MG63 (cell line): ENCODE measurements around the gene ARHGAP32. TPM values are rescaled to one million over a fixed set of nuclear protein-coding genes. Genes with fewer than 3 reads are reported as not detected.

Experiments used
- DNase-seq: peaks from one replicate; pipeline ENCODE4 v3.0.0-alpha.2; 2020
- H3K27me3 ChIP-seq: fragments of 250-450 bp; sonication (Bioruptor Pico); 2 replicates; pipeline ENCODE4 v1.5.1; 2020; ENCODE audit warnings: mild to moderate bottlenecking, moderate library complexity
- H3K36me3 ChIP-seq: fragments of 250-450 bp; sonication (Bioruptor Pico); 2 replicates; pipeline ENCODE4 v1.5.1; 2020; ENCODE audit warnings: mild to moderate bottlenecking, moderate library complexity
- H3K4me3 ChIP-seq: fragments of 250-450 bp; sonication (Bioruptor Pico); 2 replicates; pipeline ENCODE4 v1.5.1; 2020; ENCODE audit warnings: mild to moderate bottlenecking, moderate library complexity
- H3K9me3 ChIP-seq: fragments of 250-450 bp; sonication (Bioruptor Pico); 2 replicates; pipeline ENCODE4 v1.5.1; 2020; ENCODE audit warnings: mild to moderate bottlenecking, moderate library complexity
- total RNA-seq: library from RNA; depleted of rRNA; stranded (reverse); fragments of >200 nt; shearing (Covaris generic); gene quantifications from 2 replicates; pipeline ENCODE4 v1.2.3, GENCODE V29; 2014; ENCODE audit warnings: low replicate concordance

The ARHGAP32 gene
- total RNA-seq, 1 experiment from 2014 or later, result 2.8 TPM

DNA sequence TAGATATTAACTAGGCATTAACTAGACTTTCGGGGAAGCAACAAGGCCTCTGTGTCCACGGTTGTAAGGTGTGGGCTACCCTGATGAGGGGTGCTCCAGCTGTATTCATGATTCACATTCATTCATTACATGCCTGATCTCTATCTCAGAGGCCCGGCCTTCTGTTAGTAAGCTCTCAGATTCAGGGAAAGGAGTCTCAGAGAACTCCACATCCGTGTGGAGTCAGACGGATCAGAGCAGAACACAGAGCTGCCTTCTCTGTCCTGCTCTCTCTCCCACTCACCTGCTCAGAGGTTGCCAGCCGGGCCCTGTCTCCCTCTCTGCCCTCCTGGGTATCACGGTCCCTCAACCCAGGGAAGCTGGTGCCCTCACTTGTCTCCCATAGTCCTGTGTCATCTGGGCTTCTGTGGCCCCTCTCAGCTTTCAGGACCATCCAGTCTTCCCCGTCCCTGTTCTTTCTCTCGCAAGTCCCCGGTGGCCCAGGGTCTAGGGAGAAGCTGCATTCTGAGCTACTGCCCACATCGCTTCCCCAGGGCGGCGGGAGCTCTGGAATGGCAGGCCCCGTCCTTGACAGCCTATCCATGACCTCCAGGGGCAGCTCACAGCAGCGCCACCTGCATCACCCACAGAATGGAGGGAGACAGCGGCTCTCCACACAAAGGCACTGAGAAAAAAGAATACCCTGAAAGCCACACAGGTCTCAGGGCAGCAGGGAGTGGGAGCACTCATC, 253.8 kb downstream of the ARHGAP32 start:
- no peak for DNase-seq
- no peaks in the 10 kb centered on the region for H3K9me3 ChIP-seq
- H3K36me3 ChIP-seq, result no peaks in the 10 kb centered on the region
- H3K4me3 ChIP-seq, result no peak overlapping the region
- no peaks in the 10 kb centered on the region for H3K27me3 ChIP-seq

DNA sequence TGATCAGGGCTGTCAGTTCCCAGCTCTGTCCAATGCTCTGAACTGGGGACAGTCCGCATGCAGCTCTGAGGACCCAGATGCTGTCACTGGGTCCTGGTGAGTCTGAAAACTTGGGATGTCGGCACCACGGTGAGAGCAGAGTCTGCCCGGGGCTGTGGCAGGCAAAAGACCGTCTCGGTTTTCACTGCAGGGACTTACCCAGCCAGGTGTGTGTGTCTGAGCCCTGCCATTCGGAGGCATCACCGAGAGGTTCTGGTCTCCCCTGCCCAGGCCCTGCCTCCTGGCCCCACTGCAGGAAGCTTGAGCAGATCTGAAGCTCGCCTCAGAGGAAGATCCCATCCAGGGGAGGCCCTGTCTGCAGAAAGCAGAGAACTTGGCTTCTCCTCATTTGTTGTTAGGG, 254.6 kb downstream of the ARHGAP32 start:
- Histone ChIP-seq H3K4me3 (no peak overlapping the region), H3K9me3 (no peaks in the 10 kb centered on the region), H3K27me3 (no peaks in the 10 kb centered on the region), H3K36me3 (no peaks in the 10 kb centered on the region)
- DNase-seq, result no peak

DNA sequence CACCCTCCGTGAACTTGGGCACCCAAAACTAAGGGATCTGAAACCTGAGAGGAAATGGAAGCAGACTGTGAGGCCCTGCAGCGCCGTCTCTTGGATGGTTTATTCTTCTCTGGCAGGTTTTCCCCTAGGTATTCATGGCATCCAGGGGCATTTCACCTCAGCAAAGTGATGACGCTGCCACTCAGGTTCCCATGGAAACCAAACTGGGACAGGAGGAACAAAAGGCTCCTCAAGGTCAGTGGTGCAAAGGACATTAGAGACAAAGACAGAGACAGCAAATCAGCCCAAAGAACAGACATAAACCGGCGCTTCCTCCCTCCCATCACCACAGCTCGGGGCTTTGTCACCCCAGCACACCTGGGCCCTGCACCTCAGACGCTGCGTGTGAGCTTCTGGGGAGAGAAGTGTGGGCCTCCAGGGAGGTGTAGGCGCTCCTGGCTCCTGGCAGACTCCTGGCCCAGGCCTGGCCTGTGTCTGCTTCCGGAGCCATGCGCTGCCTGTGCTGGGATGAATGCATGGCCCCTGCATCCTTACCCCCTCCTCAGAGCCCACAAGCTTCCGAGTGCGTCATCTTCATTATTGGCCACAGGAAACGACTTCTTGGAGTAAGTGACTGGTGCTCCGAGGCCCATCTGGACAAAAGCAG, 255.4 kb downstream of the ARHGAP32 start:
- DNase-seq, result no peak
- Histone ChIP-seq H3K4me3 (no peak overlapping the region), H3K9me3 (no peaks in the 10 kb centered on the region), H3K27me3 (no peaks in the 10 kb centered on the region), H3K36me3 (no peaks in the 10 kb centered on the region)

DNA sequence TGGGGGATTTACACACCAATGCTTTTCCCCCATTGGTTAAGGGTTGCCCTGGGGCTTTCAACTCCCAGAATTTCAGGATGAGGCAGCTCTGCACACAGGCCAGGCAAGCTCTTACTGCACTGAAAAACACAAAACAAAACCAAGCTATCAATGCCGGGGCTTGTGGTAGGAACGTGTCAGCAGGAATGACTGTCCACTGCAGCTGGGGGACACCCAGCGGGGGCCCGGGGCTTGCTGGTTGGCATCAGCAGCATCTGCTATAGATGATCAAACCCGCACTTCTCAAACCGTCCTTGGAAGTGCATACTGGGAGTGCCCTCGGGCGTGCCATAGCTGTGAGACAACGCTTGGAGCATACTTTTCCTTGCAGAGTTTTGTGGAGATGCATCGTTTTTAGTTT, 257.2 kb downstream of the ARHGAP32 start:
- DNase-seq, result no peak
- Histone ChIP-seq H3K9me3 (no peaks in the 10 kb centered on the region), H3K36me3 (no peaks in the 10 kb centered on the region), H3K4me3 (no peak overlapping the region), H3K27me3 (no peaks in the 10 kb centered on the region)

DNA sequence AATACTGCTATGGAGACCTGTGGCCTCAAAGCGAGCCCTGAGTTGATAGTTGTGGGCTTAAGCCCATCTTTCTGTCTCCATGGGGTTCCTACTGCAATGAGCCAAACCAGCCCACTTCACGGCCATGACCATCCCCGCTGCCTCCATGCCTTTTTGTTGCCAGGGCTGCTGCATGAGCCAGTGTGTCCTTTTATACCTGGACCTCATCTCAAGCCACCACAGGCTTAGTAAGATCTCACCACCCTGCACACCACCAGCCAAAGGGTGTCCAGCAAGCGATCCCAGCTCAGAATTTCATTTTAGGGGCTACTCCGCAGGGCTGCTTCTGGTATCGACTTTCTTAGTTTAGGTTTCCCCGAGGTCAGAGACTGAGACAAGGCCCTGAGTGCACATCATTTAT, 257.8 kb downstream of the ARHGAP32 start:
- no peak overlapping the region for H3K4me3 ChIP-seq
- no peaks in the 10 kb centered on the region for H3K36me3 ChIP-seq
- no peaks in the 10 kb centered on the region for H3K27me3 ChIP-seq
- no peak for DNase-seq
- no peaks in the 10 kb centered on the region for H3K9me3 ChIP-seq

DNA sequence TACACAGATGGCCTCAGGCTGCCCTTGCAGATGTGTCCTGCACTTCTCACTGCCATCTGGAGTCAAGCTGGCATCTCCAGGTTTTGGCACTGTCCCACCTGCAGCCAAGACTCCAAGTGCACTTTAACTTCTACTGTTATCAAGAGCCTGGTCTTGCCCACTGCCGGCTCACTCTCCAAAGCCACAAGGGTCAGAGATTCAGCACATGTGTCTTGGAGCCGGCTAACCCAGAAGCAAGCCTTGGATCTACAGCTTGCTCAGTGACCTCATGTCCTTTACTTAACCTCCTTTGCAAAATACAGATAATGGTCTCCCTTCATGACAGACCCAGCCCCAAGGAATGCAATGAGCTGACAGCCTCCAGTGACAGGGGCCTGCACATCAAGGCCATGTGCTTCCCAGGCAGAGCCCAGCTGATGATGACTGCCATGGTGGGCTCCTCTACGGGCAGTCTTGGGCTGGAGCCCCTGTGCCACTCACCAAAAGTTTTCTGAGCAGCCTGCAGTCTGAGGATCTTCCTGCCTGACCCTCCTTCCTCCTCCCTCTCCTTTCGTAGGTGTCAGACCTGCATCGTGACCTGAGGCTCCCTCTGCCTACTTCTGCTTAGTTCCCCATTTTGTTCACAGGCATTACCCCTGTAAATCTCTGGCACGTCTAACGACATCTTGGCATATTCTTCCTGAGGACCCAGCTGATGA, 258.5 kb downstream of the ARHGAP32 start:
- Histone ChIP-seq H3K36me3 (no peaks in the 10 kb centered on the region), H3K9me3 (no peaks in the 10 kb centered on the region), H3K4me3 (no peak overlapping the region), H3K27me3 (no peaks in the 10 kb centered on the region)
- DNase-seq, result no peak

DNA sequence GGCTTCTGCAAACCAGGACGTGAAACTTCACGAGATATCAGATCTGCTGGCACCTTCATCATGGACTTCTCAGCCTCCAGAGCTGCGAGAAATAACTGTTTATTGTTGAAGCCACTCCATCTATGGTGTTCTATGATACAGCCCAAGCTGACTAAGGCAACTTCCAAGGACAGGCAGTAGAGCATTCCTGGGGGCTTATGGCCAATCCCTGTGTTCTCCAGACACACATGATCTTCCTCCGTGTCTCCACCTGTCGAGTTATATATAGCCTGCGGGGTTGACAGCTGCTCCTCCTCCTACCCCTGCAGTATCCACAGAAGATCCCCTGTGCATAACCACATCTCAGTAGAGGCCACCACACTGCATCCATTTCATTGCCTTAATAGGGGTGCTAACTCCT, 260.5 kb downstream of the ARHGAP32 start:
- Histone ChIP-seq H3K27me3 (no peaks in the 10 kb centered on the region), H3K9me3 (no peaks in the 10 kb centered on the region), H3K4me3 (no peak overlapping the region), H3K36me3 (no peaks in the 10 kb centered on the region)
- DNase-seq, result no peak

DNA sequence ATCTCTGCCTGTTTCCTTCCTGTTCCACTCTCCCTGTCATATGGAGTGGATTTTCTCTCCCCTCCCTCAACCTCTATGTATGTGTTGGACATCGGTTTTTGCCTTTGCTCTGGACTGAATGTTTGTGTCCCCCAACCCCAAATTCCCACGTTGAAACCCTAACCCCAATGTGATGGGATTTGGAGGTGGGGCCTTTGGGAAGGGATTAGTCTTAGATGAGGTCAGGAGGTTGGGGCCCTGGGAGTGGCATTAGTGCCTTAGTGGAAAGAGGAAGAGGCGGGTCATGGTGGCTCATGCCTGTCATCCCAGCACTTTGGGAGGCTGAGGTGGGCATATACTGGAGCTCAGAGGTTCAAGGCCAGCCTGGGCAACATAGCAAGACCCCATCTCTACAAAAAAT, 261.1 kb downstream of the ARHGAP32 start:
- no peak for DNase-seq
- Histone ChIP-seq H3K9me3 (no peaks in the 10 kb centered on the region), H3K36me3 (no peaks in the 10 kb centered on the region), H3K4me3 (no peak overlapping the region), H3K27me3 (no peaks in the 10 kb centered on the region)

DNA sequence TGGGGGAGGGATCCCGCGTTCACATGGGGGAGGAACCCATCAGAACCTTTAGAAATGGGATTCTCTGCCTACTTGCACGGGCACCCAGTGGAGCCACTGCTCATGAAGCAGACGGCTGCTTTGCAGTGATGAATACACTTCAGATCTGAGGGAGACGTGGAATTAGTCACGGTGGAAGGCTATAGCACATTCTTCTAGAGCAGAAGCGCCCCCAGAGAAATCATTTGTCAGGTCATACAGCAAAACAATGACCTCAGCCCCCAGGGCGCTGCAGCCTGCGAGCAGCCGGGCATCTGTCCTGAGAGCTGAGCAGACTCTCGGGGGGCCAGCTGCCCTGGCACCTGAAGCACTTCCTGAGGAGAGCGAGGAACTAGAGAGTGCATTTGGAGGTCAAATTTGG, 262.1 kb downstream of the ARHGAP32 start:
- Histone ChIP-seq H3K4me3 (no peak overlapping the region), H3K9me3 (no peaks in the 10 kb centered on the region), H3K27me3 (no peaks in the 10 kb centered on the region), H3K36me3 (no peaks in the 10 kb centered on the region)
- no peak for DNase-seq

DNA sequence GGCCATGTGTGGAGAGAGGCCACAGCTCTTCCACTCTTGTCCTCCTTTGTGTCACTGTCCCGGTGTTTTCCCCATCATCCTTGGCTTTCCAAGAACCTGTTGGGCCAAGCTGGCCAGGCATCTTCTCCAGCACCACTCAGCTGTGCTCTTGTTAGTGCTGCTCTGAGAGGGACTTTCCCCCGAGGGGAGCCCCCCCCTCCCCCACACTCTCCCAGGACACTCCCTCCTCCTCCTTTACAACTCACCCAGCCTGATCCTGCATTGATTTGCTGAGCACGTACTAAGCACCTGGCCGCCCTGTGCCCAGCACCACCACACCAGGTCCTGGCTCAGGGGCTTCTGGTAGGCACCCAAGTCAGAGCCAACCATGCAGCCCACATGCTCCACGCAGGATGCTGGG, 262.7 kb downstream of the ARHGAP32 start:
- Histone ChIP-seq H3K27me3 (no peaks in the 10 kb centered on the region), H3K4me3 (no peak overlapping the region)
- no peak for DNase-seq

DNA sequence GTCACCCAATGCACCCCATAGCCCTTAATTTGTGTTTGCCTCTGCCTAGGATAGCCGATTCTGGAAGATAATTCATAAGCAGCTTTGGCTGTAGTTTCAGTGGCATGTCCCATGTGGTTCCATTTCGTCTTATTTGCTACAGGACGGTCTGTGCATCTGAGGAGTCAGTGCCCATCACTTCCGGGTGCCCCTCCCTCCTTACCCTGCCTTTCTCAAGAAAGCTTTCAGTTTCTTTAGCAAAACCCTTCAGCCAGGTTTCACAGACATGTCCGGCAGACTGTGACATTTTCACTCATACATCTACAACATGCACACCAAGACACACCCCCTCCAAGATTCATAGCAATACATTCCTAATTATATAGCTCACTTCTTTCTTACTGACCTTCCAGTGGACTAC, 263.7 kb downstream of the ARHGAP32 start:
- Histone ChIP-seq H3K36me3 (no peaks in the 10 kb centered on the region), H3K9me3 (no peaks in the 10 kb centered on the region), H3K4me3 (no peak overlapping the region), H3K27me3 (no peaks in the 10 kb centered on the region)
- no peak for DNase-seq

More for the DNA sequence above, 262.7 kb downstream of the ARHGAP32 start:
- H3K9me3 ChIP-seq, result no peaks in the 10 kb centered on the region
- no peaks in the 10 kb centered on the region for H3K36me3 ChIP-seq

DNA sequence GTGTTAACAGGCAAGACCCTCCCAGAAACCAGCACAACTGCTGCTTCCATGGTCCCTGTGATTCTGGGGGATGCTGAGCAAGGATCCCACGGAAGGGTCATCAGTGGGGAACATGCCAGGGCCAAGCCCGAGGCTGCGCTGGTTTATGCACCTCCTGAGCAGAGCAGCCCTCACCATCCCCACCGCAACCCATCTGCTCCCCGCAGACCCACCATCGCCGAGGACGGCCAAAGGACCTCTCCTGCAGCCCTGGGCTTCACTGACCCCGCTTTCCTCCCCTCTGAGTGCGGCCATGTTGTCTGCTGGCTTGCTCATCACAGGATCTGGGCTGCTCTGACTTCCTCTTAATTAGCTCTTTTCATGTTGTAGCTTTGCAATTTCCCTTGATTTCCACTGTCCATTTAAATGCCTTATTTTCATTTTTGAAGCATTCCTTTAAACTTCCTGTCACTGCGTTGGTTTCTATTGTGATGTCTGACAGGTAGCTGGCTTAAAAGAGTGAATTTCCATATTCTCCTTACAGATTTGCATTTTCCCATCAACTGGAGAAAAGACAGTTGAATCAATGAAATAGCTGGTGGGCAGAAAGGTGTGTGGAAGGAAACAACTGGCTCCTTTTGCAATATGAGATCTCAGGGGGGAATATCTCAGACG, 264.3 kb downstream of the ARHGAP32 start:
- Histone ChIP-seq H3K4me3 (no peak overlapping the region), H3K9me3 (no peaks in the 10 kb centered on the region), H3K36me3 (no peaks in the 10 kb centered on the region), H3K27me3 (no peaks in the 10 kb centered on the region)
- no peak for DNase-seq

DNA sequence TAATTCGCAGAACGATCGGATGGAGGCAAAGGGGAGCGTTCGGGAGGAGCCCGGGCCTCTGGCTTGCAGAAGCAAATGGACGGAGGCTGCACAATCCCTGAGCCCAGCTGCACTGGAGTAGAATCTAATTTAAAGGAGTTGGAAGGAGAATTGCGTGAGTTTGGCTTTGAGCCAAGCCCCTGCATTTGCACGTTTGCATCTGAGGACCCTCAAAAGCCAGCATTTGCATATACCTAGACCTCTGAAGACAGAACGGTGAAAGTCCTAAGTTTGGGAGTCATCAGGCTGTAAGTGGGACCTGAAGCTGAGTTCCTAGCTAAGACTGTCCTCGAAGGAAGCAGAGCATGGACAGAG, 265.0 kb downstream of the ARHGAP32 start:
- H3K27me3 ChIP-seq, result no peaks in the 10 kb centered on the region
- H3K4me3 ChIP-seq, result no peak overlapping the region
- no peaks in the 10 kb centered on the region for H3K36me3 ChIP-seq
- no peak for DNase-seq
- no peaks in the 10 kb centered on the region for H3K9me3 ChIP-seq

DNA sequence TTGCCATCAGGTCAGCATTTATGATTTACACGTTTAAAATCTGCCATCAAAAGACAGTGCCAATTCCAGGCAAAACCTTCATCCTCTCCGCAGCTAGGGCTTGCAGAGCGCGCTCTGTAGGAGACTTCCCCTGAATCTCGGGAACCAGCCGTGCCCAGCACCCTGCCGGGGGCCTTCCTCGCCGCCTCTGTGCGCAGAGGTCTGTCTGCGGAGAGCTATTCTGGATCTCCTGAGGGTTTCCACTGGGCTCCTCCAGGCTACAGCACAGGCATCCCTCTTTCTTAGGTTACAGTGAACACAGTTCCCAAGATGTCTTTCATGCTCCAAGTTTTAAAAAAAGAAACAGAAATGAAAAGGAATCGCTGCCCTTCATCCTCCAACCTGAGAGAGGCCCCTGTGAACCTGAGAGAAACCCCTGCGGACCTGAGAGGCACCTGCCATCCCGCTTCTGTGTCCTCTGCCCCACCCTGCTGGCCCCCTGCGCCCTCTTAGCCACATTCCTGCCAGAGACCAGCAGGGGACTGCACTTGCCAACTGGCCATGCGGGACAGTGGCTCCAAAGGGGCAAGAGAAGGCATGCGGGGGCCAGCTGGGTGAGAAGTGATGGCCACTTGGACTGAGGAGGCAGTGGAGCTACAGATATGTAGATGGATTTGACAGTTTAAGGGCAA, 265.6 kb downstream of the ARHGAP32 start:
- Histone ChIP-seq H3K27me3 (no peaks in the 10 kb centered on the region), H3K4me3 (no peak overlapping the region), H3K36me3 (no peaks in the 10 kb centered on the region), H3K9me3 (no peaks in the 10 kb centered on the region)
- DNase-seq, result no peak

DNA sequence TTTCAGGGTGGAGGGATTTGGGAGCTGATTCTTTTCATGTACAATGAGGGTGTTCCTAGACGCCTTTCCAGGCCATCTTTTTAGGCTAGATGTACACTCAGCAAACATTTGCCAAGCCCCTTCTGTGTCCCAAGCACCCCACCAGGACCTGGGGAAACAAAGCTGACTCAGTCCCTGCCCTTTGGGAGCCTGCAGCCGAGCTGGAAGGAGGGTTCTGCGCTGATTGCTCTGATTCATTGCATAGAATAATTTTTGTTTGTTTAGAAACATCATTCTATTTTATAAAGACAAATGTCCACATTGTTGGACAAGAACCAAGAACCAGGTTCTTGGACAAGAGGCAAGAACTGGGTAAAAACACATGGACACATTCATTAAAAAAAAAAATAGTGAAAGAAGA, 266.1 kb downstream of the ARHGAP32 start:
- no peaks in the 10 kb centered on the region for H3K36me3 ChIP-seq
- no peaks in the 10 kb centered on the region for H3K9me3 ChIP-seq
- H3K4me3 ChIP-seq, result no peak overlapping the region
- H3K27me3 ChIP-seq, result no peaks in the 10 kb centered on the region
- DNase-seq, result no peak

DNA sequence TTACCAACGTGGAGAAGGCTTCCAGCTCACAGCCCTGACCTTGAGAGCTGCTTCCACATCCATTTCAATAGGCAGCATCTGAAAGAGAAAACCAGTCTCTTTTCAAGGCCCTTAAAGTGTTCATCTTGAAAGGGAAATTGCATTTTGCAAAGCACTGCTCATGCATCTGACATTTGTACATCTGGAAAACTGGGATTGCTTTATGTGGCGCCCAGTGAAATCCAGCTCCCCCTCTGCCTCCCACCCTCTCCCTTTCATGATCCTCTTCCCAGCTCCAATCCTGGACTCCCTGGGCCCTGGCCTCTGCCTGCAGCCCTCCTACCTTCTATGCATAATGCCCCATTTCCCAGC, 266.9 kb downstream of the ARHGAP32 start:
- Histone ChIP-seq H3K27me3 (no peaks in the 10 kb centered on the region), H3K4me3 (no peak overlapping the region), H3K36me3 (no peaks in the 10 kb centered on the region), H3K9me3 (no peaks in the 10 kb centered on the region)
- DNase-seq, result no peak
